HEK293 (cell line): ENCODE results near the gene RNPEP.

Source experiments
- ZBTB20 ChIP-seq: fragments of 450-650 bp; formaldehyde crosslinking; IDR thresholded peaks from 2 replicates; pipeline ENCODE4 v1.5.1; 2016; ENCODE audit warnings: missing biosample characterization, missing genetic modification characterization
- ZNF121 ChIP-seq: fragments of 450-650 bp; formaldehyde crosslinking; IDR thresholded peaks from 2 replicates; pipeline ENCODE4 v1.5.1; 2016; ENCODE audit warnings: missing biosample characterization, missing genetic modification characterization
- ZNF146 ChIP-seq: fragments of 450-650 bp; formaldehyde crosslinking; IDR thresholded peaks from 2 replicates; pipeline ENCODE4 v1.5.1; 2016; ENCODE audit warnings: missing biosample characterization, missing genetic modification characterization
- ZNF169 ChIP-seq: fragments of 450-650 bp; formaldehyde crosslinking; IDR thresholded peaks from 2 replicates; pipeline ENCODE4 v1.5.1; 2016; ENCODE audit warnings: missing biosample characterization, missing genetic modification characterization
- TF ChIP-seq, protein P1 (sequence below): IDR thresholded peaks from 2 replicates; pipeline ENCODE4 v1.6.1; 2011; ENCODE audit warnings: mild to moderate bottlenecking, low read depth, low read length, borderline replicate concordance

- TF ChIP-seq ZBTB20 (tag by site-specific recombination) (0 out of 2 replicates have a peak, but pooled peaks have one; percentile 27), ZNF169 (tag by site-specific recombination) (no peak), ZNF121 (tag by site-specific recombination) (no peak), ZNF146 (no peak)
- TF ChIP-seq, protein P1, sequence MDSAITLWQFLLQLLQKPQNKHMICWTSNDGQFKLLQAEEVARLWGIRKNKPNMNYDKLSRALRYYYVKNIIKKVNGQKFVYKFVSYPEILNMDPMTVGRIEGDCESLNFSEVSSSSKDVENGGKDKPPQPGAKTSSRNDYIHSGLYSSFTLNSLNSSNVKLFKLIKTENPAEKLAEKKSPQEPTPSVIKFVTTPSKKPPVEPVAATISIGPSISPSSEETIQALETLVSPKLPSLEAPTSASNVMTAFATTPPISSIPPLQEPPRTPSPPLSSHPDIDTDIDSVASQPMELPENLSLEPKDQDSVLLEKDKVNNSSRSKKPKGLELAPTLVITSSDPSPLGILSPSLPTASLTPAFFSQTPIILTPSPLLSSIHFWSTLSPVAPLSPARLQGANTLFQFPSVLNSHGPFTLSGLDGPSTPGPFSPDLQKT: no peak
Observed at GRCh38 chr1:201946224-201946908, 36.1 kb upstream of the RNPEP start, which contains the start of gene LMOD1.
